Activated gamma-delta T cell treated with anti-CD3 and anti-CD28 coated beads, Interleukin-2, amount 50 U/mL, for 16 hours (primary cell): ENCODE measurements around the gene STX8.
"Not testable (repeated sequence)": the region's sequence is repeated elsewhere in the genome, so short reads cannot be mapped to it uniquely, and the experiment has no call there.

ENCODE experiments used
- DNase-seq: peaks from one replicate; pipeline ENCODE4 v3.0.0-alpha.2; 2020; ENCODE audit warnings: low read depth

The STX8 gene

GRCh38 chr17:9554715-9555114, 20.9 kb downstream of the STX8 start:
- not testable (repeated sequence) for DNase-seq

GRCh38 chr17:9553596-9553995, 22.0 kb downstream of the STX8 start:
- DNase-seq = no peak

- DNase-seq = no peak
These were observed 22.4 kb downstream of the STX8 start for GRCh38 chr17:9553181-9553580.

- no peak for DNase-seq
These were observed 26.4 kb downstream of the STX8 start for GRCh38 chr17:9549215-9549614.

- no peak for DNase-seq
These were observed 31.4 kb downstream of the STX8 start for GRCh38 chr17:9544221-9544620.

- no peak for DNase-seq
These were observed 33.9 kb downstream of the STX8 start for GRCh38 chr17:9541718-9542117.

GRCh38 chr17:9538626-9539025, 37.0 kb downstream of the STX8 start:
- no peak for DNase-seq

- DNase-seq = no peak
These were observed 38.3 kb downstream of the STX8 start for GRCh38 chr17:9537177-9537776.

GRCh38 chr17:9536061-9536460, 39.6 kb downstream of the STX8 start:
- DNase-seq = no peak

- no peak for DNase-seq
These were observed 42.2 kb downstream of the STX8 start for GRCh38 chr17:9533441-9533840.

GRCh38 chr17:9532715-9533114, 42.9 kb downstream of the STX8 start:
- no peak for DNase-seq

- DNase-seq = no peak
These were observed 44.6 kb downstream of the STX8 start for GRCh38 chr17:9531034-9531433.

GRCh38 chr17:9529033-9529700, 46.5 kb downstream of the STX8 start:
- no peak for DNase-seq

- DNase-seq = no peak
These were observed 47.8 kb downstream of the STX8 start for GRCh38 chr17:9527788-9528187.

GRCh38 chr17:9522074-9522473, 53.5 kb downstream of the STX8 start:
- no peak for DNase-seq

GRCh38 chr17:9521062-9521461, 54.6 kb downstream of the STX8 start:
- DNase-seq = no peak

- no peak for DNase-seq
These were observed 55.0 kb downstream of the STX8 start for GRCh38 chr17:9520649-9521048.

GRCh38 chr17:9519583-9520272, 55.9 kb downstream of the STX8 start:
- no peak for DNase-seq

GRCh38 chr17:9517396-9517795, 58.2 kb downstream of the STX8 start:
- DNase-seq = no peak

GRCh38 chr17:9513266-9513665, 62.4 kb downstream of the STX8 start:
- DNase-seq = no peak

- DNase-seq = no peak
These were observed 63.1 kb downstream of the STX8 start for GRCh38 chr17:9512323-9513168.

GRCh38 chr17:9509236-9509816, 66.3 kb downstream of the STX8 start:
- DNase-seq = no peak
